Stimulated activated CD4-positive, alpha-beta T cell treated with anti-CD3 and anti-CD28 coated beads, TNF-alpha, amount 100 ng/mL, for 48 hours (primary cell): ENCODE measurements around the gene ETV6.

Source experiments
- DNase-seq, 3 donors: peaks; one replicate each; pipeline ENCODE4 v3.0.0-alpha.2; 2020; ENCODE audit warnings: low read depth in 3 of 3

ETV6 gene

GRCh38 chr12:11920231-11920630 lies 270.8 kb downstream of the ETV6 start:
- DNase-seq, result no peak

- DNase-seq, result no peak
These were observed 272.9 kb downstream of the ETV6 start for GRCh38 chr12:11922361-11922760.

GRCh38 chr12:11923067-11923466 lies 273.6 kb downstream of the ETV6 start:
- no peak for DNase-seq

DNA sequence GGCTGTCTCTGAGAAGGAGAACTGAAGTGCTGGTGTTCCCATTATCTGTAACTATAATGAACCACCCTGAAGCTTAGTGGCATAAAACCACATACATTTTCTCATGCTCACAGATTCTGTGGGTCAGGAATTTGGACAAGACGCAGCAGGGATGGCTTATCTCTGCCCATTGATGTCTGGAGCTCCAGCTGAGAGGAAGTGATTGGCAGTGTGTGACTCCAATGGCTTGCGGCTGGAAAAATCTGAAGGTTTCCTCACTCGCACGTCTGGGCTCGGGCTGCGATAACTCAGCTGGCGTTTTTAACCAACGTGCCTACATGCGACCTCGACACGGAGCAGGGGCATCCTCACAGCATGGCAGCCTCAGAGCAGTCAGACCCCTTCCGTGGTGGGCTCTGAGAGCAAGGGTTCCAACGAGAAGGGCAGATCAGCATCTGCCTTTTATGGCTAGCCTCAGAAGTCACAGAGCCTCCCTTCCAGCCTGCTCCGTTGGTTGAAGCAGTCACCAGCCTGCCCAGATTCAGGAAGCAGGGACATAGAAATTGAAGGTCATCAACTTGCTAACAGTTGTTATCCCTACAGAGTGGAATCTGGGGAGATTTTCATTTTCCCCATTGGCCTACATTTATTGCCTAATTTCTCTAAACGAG lies 277.9 kb downstream of the ETV6 start:
- DNase-seq, result no peak

- DNase-seq, result no peak
These were observed 280.2 kb downstream of the ETV6 start for GRCh38 chr12:11929714-11930113.

DNA sequence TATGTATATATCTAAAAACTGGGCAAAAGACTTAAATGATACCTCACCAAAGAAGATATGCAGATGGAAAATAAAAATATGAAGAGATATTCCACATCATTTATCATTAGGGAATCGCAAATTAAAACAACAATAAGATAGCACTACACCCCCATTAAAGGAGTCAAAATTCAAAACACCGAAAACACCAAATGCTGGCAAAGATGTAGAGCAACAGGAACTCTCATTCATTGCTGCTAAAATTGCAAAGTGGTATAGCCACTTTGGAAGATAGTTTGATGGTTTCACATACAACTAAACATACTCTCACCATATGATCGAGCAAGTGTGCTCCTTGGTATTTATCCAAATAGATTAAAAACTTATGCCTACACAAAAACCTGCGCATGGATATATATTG lies 289.7 kb downstream of the ETV6 start:
- DNase-seq, result no peak

- no peak for DNase-seq
These were observed 292.3 kb downstream of the ETV6 start for GRCh38 chr12:11941606-11942337.

DNA sequence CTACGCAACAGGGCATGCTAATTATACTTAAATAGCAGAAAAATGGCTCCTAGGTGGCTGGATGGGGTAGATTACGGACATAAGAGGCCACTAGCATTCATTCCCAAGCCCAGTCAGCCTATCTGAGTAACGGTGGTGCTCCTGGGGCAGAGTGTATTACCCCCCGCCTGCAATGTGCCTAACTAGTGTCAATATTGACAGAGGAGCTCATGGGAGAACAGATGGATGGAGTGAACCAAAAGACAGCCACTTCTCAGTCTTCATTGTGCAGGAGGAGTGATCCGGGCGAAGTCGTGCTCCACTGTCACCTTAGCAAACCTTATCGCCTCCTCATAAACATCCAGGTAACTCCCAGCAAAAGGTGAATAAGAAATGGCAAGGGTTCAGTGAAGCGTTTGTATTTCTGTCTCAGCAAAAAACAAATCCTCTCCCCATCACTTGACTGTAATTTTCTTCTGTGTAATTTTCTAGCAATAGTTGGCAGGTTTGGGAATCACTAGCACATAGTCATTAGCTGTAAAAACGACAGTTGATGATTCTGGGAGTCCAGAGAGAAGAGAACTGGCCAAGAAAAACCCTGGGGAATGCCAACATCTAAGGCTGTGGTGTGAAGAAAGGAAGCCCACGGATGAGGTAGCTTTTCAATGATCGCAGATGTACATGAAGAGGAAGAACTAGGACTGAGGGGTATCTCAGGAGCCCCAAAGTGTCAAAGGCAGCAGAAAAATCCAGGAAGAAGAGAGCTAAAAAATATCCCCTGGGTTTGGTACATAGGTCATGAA lies 294.6 kb downstream of the ETV6 start:
- DNase-seq, result no peak
